HepG2 (cell line): Measurements from ENCODE around the gene ARMH2. TPM values are rescaled to one million over a fixed set of nuclear protein-coding genes. Genes with fewer than 3 reads are reported as not detected.

Experiments used
- ELF4 ChIP-seq: sonication (generic); formaldehyde crosslinking; IDR thresholded peaks from 2 replicates; pipeline ENCODE4 v1.5.0; 2020; ENCODE audit warnings: missing genetic modification reagents, mild to moderate bottlenecking, moderate library complexity, borderline replicate concordance
- HDAC6 ChIP-seq: fragments of 200-600 bp; sonication (generic); IDR thresholded peaks from 2 replicates; pipeline ENCODE4 v1.7.0; 2017; ENCODE audit warnings: mild to moderate bottlenecking, antibody characterized with exemption, low read length, low read depth
- HOXA3 ChIP-seq: sonication (generic); formaldehyde crosslinking; IDR thresholded peaks from 2 replicates; pipeline ENCODE4 v1.5.0; 2020; ENCODE audit warnings: missing genetic modification reagents
- JARID2 ChIP-seq: sonication (generic); formaldehyde crosslinking; IDR thresholded peaks from 2 replicates; pipeline ENCODE4 v1.8.1; 2023; ENCODE audit warnings: missing genetic modification reagents, inconsistent platforms; ENCODE audit not compliant: insufficient replicate concordance
- MED1 ChIP-seq: sonication (generic); formaldehyde crosslinking; IDR thresholded peaks from 2 replicates; pipeline ENCODE4 v1.4.0; 2020; ENCODE audit warnings: missing genetic modification reagents
- MIER2 ChIP-seq: IDR thresholded peaks from 2 replicates; pipeline ENCODE4 v1.6.1; 2016; ENCODE audit warnings: missing biosample characterization, missing genetic modification reagents
- MTA1 ChIP-seq: sonication (generic); formaldehyde crosslinking; IDR thresholded peaks from 2 replicates; pipeline ENCODE4 v1.4.0; 2020; ENCODE audit warnings: missing genetic modification reagents, mild to moderate bottlenecking, borderline replicate concordance
- MTF2 ChIP-seq: sonication (generic); formaldehyde crosslinking; IDR thresholded peaks from 2 replicates; pipeline ENCODE4 v1.5.0; 2020; ENCODE audit warnings: missing genetic modification reagents, borderline replicate concordance
- NAIF1 ChIP-seq: sonication (generic); formaldehyde crosslinking; IDR thresholded peaks from 2 replicates; pipeline ENCODE4 v1.5.0; 2020; ENCODE audit warnings: mild to moderate bottlenecking, missing genetic modification reagents, borderline replicate concordance
- NFIB ChIP-seq: sonication (generic); formaldehyde crosslinking; IDR thresholded peaks from 2 replicates; pipeline ENCODE4 v1.9.0; 2021; ENCODE audit warnings: missing genetic modification reagents, mild to moderate bottlenecking, borderline replicate concordance
- RARA ChIP-seq: IDR thresholded peaks from 2 replicates; pipeline ENCODE4 v1.6.1; 2016; ENCODE audit warnings: missing genetic modification reagents, missing compliant biosample characterization
- RBM39 ChIP-seq: fragments of 200-400 bp; formaldehyde crosslinking; IDR thresholded peaks from one replicate; pipeline ENCODE4 v1.6.1; 2018; ENCODE audit warnings: antibody characterized with exemption, mild to moderate bottlenecking, low read depth, low read length; ENCODE audit not compliant: poor library complexity, severe bottlenecking
- SATB2 ChIP-seq: sonication (generic); formaldehyde crosslinking; IDR thresholded peaks from 2 replicates; pipeline ENCODE4 v1.5.0; 2020; ENCODE audit warnings: missing genetic modification reagents
- XBP1 ChIP-seq: sonication (generic); formaldehyde crosslinking; IDR thresholded peaks from 2 replicates; pipeline ENCODE4 v1.5.0; 2020; ENCODE audit warnings: missing genetic modification reagents
- ZNF12 ChIP-seq: sonication (generic); formaldehyde crosslinking; IDR thresholded peaks from 2 replicates; pipeline ENCODE4 v1.5.0; 2020; ENCODE audit warnings: missing genetic modification reagents
- ZNF138 ChIP-seq: sonication (generic); formaldehyde crosslinking; IDR thresholded peaks from 2 replicates; pipeline ENCODE4 v1.5.0; 2020; ENCODE audit warnings: mild to moderate bottlenecking, low read depth, missing genetic modification reagents
- ZNF430 ChIP-seq: sonication (generic); formaldehyde crosslinking; IDR thresholded peaks from 2 replicates; pipeline ENCODE4 v1.9.0; 2021; ENCODE audit warnings: mild to moderate bottlenecking, missing genetic modification reagents
- ZNF589 ChIP-seq: sonication (generic); formaldehyde crosslinking; conservative IDR thresholded peaks from 2 replicates; pipeline ENCODE4 v1.8.0; 2022; ENCODE audit warnings: mild to moderate bottlenecking, moderate library complexity, missing genetic modification reagents
- ZNF644 ChIP-seq: IDR thresholded peaks from 2 replicates; pipeline ENCODE4 v1.6.1; 2016; ENCODE audit warnings: low read depth
- ZNF720 ChIP-seq: sonication (generic); formaldehyde crosslinking; IDR thresholded peaks from 2 replicates; pipeline ENCODE4 v1.4.0; 2020; ENCODE audit warnings: missing genetic modification reagents
- ZNF782 ChIP-seq: sonication (generic); formaldehyde crosslinking; IDR thresholded peaks from 2 replicates; pipeline ENCODE4 v1.4.0; 2020; ENCODE audit warnings: missing genetic modification reagents, mild to moderate bottlenecking, borderline replicate concordance
- polyA plus RNA-seq, 8 experiments: library from polyadenylated mRNA; depleted of rRNA in 3 of 8; stranded (reverse) in 7 of 8; unstranded in 1 of 8; fragments of >200 nt; fragmentation: Illumina TruSeq in 4 of 8; extraction: Trizol in 4 of 8; gene quantifications; 2 replicates each; pipeline versions ENCODE4 v1.2.1 to v1.2.3, GENCODE V29; 2011 to 2016; ENCODE audit warnings: low read depth in 4 of 8, missing spikeins in 1 of 8, mixed read lengths in 1 of 8; ENCODE audit not compliant: insufficient read depth in 1 of 8
- total RNA-seq, 5 experiments: library from RNA; depleted of rRNA; stranded (reverse); fragments of >200 nt; fragmentation: Illumina TruSeq; extraction: Trizol; gene quantifications; 2 replicates each; pipeline ENCODE4 v1.2.3, GENCODE V29; 2016; ENCODE audit warnings: low read depth in 1 of 5
- TF ChIP-seq, protein P1 (sequence below): sonication (generic); formaldehyde crosslinking; IDR thresholded peaks from 2 replicates; pipeline ENCODE4 v1.5.1; 2020; ENCODE audit warnings: missing genetic modification reagents, mild to moderate bottlenecking, borderline replicate concordance
- TF ChIP-seq, protein P2 (sequence below): sonication (generic); formaldehyde crosslinking; IDR thresholded peaks from 2 replicates; pipeline ENCODE4 v1.5.0; 2020; ENCODE audit warnings: mild to moderate bottlenecking, low read depth, missing genetic modification reagents, borderline replicate concordance
- TF ChIP-seq, protein P3 (sequence below): sonication (generic); formaldehyde crosslinking; IDR thresholded peaks from 2 replicates; pipeline ENCODE4 v1.4.0; 2020; ENCODE audit warnings: missing genetic modification reagents
- TF ChIP-seq, protein P4 (sequence below): sonication (generic); formaldehyde crosslinking; IDR thresholded peaks from 2 replicates; pipeline ENCODE4 v1.9.0; 2021; ENCODE audit warnings: missing genetic modification reagents, borderline replicate concordance

Gene ARMH2
- total and polyA plus RNA-seq, 2 of the 13 experiments (the other 11 are each of a cell fraction or from before 2014, with no cell fraction given) = not detected

DNA sequence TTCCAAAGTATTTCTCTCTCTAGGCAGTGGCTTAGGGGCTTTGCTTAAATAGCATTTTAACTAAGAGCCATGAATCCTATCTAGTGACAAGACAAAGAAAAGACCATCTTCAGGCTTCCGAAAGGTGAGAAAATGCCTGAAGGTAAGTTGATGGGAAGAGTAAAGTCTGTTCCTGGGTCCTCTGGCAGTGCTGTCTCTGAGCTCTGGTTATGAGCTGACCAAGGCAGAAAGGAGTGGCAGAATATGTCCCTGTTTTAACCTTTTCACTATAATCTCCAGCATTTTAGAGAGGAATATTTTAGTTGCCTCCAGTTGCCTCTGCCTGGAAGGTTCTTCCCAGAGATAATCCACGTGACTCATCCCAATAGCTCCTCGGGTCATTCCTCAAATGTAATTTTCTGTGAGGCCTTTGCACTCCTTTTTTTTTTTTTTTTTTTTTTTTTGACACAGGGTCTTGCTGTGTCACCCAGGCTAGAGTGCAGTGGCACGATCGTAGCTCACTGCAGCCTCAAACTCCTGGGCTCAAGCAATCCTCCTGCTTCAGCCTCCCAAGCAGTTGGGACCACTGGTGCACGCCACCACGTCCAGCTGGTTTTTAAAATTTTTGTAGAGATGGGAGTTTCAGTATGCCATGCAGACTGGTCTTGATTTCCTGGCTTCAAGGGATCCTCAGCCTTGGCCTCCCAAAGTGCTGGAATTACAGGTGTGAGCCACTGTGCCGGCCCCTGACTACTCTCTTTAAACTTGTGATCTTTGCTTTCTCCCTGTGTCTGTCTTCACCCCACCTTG is 3.7 kb upstream of the ARMH2 start (continued):
- 0 out of 2 replicates have a peak, but pooled peaks have one; percentile 15 for TF ChIP-seq ZNF430 (CRISPR knock-in tag)
- no peak for TF ChIP-seq NAIF1
- TF ChIP-seq, protein P1, sequence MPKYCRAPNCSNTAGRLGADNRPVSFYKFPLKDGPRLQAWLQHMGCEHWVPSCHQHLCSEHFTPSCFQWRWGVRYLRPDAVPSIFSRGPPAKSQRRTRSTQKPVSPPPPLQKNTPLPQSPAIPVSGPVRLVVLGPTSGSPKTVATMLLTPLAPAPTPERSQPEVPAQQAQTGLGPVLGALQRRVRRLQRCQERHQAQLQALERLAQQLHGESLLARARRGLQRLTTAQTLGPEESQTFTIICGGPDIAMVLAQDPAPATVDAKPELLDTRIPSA (CRISPR knock-in tag) = no peak
- no peak for TF ChIP-seq MTA1 (CRISPR knock-in tag)
- TF ChIP-seq ZNF644 (CRISPR knock-in tag) = 0 out of 2 replicates have a peak, but pooled peaks have one; percentile 15
- TF ChIP-seq, protein P2, sequence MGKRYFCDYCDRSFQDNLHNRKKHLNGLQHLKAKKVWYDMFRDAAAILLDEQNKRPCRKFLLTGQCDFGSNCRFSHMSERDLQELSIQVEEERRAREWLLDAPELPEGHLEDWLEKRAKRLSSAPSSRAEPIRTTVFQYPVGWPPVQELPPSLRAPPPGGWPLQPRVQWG (CRISPR knock-in tag) = no peak
- no peak for TF ChIP-seq MIER2 (CRISPR knock-in tag)
- TF ChIP-seq MTF2 = no peak
- TF ChIP-seq ZNF138 (CRISPR knock-in tag) = no peak
- 0 out of 2 replicates have a peak, but pooled peaks have one; percentile 34 for TF ChIP-seq RARA (CRISPR knock-in tag)
- TF ChIP-seq ZNF12 = peak; percentile 47; the same call in 1 of the 2 replicates
- no peak for TF ChIP-seq HDAC6
- no peak for TF ChIP-seq RBM39
- TF ChIP-seq MED1 (CRISPR knock-in tag) = peak; percentile 19
- no peak for TF ChIP-seq JARID2 (CRISPR knock-in tag)
- no peak for TF ChIP-seq ZNF782 (CRISPR knock-in tag)
- TF ChIP-seq HOXA3 (CRISPR knock-in tag) = no peak
- TF ChIP-seq ZNF720 (CRISPR knock-in tag) = no peak
- TF ChIP-seq SATB2 (CRISPR knock-in tag) = no peak
- TF ChIP-seq XBP1 (CRISPR knock-in tag) = no peak
- TF ChIP-seq, protein P3, sequence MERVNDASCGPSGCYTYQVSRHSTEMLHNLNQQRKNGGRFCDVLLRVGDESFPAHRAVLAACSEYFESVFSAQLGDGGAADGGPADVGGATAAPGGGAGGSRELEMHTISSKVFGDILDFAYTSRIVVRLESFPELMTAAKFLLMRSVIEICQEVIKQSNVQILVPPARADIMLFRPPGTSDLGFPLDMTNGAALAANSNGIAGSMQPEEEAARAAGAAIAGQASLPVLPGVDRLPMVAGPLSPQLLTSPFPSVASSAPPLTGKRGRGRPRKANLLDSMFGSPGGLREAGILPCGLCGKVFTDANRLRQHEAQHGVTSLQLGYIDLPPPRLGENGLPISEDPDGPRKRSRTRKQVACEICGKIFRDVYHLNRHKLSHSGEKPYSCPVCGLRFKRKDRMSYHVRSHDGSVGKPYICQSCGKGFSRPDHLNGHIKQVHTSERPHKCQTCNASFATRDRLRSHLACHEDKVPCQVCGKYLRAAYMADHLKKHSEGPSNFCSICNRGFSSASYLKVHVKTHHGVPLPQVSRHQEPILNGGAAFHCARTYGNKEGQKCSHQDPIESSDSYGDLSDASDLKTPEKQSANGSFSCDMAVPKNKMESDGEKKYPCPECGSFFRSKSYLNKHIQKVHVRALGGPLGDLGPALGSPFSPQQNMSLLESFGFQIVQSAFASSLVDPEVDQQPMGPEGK (CRISPR knock-in tag) = no peak
- TF ChIP-seq, protein P4, sequence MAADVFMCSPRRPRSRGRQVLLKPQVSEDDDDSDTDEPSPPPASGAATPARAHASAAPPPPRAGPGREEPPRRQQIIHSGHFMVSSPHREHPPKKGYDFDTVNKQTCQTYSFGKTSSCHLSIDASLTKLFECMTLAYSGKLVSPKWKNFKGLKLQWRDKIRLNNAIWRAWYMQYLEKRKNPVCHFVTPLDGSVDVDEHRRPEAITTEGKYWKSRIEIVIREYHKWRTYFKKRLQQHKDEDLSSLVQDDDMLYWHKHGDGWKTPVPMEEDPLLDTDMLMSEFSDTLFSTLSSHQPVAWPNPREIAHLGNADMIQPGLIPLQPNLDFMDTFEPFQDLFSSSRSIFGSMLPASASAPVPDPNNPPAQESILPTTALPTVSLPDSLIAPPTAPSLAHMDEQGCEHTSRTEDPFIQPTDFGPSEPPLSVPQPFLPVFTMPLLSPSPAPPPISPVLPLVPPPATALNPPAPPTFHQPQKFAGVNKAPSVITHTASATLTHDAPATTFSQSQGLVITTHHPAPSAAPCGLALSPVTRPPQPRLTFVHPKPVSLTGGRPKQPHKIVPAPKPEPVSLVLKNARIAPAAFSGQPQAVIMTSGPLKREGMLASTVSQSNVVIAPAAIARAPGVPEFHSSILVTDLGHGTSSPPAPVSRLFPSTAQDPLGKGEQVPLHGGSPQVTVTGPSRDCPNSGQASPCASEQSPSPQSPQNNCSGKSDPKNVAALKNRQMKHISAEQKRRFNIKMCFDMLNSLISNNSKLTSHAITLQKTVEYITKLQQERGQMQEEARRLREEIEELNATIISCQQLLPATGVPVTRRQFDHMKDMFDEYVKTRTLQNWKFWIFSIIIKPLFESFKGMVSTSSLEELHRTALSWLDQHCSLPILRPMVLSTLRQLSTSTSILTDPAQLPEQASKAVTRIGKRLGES (CRISPR knock-in tag) = no peak
- TF ChIP-seq ZNF589 (CRISPR knock-in tag) = no peak
- no peak for TF ChIP-seq ELF4 (CRISPR knock-in tag)
- TF ChIP-seq NFIB (CRISPR knock-in tag) = no peak
